ENCODE data around the gene SUN5.

SUN5 gene

DNA sequence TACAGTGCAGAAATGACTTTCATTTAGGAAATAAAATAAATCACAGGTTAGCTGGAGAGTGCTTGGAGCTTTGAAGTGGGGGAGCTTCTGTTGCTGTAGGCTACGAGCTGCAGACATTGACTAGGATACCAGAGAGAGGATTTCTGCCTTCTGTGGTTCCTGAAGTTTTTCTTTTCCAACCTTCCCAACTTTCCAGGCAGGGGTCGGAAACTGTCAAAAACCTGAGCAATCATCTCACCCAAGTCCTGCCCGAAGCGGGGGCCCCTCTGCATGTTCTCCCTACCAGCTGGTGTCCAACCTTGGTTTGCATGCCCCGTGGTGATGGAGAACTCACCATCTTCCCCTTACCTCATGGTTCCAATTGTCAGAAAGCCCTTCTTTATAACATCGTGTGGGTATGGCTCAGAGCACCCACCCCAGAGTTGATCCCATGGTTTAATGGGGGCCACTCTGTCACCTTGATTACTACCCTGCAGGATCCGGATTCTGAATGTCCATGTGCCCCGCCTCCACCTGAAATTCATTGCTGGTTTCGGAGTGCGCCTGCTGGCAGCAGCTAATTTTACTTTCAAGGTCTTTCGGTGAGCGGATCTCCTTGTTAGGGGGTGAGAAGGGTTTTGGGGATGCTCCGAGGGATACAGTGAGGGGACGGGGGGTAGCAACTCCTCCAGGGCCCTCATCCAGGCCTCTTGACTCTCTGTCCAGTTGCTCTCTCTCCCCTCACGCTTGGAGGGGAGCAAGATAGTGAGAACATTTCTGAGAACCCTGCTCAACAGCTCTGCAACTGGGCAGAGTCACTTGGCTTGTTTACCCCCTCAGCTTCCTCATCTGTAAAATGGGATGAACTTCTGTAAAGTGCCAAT is 8.3 kb upstream of the SUN5 start:
- DNase-seq, result no peak

- DNase-seq, result no peak
Observed at GRCh38 chr20:33010674-33011449, 6.6 kb upstream of the SUN5 start.

- no peak for DNase-seq
Observed at GRCh38 chr20:33010133-33010504, 5.9 kb upstream of the SUN5 start.

- no peak for DNase-seq
Observed at GRCh38 chr20:33009214-33010132, 5.2 kb upstream of the SUN5 start.

GRCh38 chr20:33008336-33009213 is 4.3 kb upstream of the SUN5 start:
- no peak for DNase-seq

DNA sequence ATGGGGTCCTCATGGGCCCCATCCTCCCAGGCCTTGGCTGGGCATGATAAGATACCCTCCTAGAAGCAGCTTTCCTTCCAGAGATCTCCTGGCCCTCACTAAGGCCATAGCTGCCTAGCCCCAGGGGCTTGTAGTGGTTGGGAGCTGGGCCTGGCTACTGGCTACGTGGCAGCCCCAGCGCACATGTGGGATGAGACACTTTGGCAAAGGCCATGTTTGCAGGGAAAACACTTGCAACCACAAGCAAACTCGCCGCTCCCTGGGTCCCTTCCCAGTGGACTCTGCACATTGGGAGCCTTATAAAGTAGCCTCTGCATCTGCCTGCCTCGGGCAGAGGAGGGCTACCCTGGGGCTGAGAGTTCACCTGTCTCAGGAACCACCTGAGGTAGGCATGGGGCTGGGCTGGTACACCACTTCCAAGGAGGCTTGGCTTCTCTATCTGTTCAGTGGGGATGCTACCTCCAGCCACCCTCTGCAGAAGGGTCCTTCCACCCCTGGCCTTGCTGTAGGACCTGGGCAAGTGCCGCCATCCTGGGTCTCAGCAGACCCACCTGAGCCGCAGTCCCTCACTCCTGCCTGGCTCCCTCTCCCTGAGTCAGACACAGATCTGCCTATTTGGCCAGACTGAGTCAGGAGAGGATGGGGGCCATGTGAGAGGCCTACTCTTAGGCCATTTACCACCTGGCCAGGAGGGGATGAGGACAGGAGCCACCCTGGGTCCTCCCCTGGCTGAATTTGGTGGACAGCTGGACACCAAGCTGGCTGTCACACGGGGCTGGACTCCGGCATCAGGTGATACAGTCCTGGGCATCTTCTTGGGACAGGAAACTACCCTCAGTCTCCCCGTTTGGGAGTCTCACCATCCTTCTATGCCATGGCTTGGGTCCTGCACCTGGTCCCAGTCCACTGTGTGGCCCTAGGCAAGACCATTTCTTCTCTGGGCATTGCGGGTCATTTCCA is 3.4 kb upstream of the SUN5 start, which contains the start of gene BPIFB2:
Gene BPIFB2 (plus strand): TSS at position 329 of the 960 bp plus-strand sequence. CDS start 871 bp downstream, outside the sequence.
- no peak for DNase-seq

- DNase-seq, result no peak
Observed at GRCh38 chr20:33006776-33007375, 2.6 kb upstream of the SUN5 start.

DNA sequence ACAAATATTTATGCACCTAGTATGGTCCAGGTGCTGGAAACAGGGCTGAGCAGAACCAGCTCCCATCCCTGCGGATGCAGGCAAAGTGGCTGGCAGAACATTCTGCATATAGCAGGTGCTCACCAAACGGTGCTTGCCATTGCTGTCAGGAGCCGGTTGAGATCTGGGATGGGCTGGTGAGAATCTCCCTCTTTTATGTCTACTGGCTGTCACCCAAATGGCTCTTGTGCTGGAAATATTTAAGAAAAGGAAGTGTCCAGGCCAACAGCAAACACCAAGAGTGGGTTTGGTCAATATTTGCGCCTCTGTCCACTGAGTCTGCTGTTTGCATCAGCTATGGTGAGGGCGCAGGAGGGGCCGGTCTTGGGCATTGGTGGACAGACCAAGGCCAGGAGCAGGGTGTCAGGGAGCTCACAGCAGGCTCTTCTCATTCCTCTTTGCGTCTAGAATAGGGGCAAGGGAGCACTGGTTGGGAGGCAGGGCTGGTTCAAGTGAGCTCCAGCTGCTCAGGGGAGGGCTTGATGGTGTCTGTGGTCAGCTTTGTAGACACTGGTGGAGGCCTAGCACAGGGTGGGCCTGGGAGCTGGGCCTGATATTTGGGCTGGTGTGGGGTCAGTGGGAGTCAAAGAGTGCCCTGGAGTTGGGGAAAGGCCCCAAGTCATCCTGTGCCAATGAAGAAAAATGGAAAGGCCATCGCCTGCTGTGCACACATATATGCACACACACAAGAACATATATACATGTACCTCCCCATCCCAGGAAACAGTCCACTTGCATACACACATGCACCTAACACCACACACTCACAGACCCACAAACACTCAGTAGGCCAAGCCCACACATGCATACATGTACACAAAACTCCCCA is 1.9 kb upstream of the SUN5 start:
- DNase-seq, result no peak

- DNase-seq, result no peak
Observed at GRCh38 chr20:33005132-33005566, 916 bp upstream of the SUN5 start.

- DNase-seq, result no peak
Observed at GRCh38 chr20:33002087-33002808, 2.0 kb downstream of the SUN5 start.

DNA sequence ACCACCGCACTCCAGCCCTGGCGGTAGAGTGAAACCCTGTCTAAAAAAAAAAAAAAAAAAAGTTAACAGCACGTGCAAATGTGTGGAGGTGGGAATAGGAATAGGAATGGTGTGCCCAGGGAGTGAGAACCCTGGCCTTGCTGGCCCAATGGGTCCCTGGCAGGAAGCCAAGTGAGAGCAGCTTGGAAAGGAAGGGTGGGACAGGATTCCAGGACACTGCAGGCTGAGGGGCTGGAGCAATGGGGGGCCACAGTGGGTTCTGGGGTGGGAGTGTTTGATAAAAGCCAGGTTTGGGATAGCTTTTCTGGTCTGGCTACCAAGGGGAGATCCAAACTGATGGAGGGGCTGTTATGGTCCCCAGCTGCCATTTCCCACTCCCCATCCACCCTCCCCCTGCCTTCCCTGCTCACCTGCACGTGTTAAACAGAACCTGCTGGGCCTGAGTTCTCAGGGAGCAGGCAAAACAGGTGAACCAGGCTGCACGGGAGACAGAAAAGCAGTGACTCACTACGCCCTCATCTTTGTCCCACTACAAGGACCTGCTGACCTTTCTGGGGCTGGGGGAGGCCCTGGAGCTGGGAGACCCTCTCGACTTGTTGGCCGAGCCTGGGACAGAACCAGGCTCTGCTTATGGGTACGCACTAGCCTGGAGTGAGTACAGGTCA is 3.3 kb downstream of the SUN5 start:
- DNase-seq, result no peak

DNA sequence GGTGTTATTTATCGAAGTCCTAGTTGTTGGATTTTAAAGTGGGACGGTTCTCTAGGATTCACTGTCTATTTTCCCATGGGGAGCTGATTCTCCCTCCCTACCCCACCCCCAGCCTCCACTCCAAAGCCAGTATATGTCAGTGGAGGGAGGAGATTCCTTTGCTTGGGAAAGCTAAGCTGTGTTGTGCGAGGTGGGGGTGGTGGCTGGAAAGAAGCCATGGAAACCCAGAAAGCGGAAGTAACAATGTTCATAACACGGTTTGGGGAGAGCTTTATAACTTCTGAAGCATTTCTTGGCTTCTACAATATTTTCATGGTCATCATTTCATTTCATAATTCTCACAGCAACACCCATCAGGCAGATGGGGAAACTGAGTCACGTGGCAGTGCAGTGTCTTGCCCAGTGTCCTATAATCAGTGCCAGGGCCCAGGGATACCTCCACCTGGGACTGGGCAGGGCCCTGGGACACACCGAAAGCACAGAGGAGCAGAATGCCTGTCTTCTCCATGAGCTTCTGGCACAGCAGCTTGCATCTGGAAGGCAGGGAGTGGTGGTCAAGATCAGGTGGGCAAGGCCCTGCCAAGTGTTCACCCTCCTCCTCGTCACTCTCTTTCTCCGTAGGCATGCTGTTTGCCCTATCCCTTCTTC is 4.5 kb downstream of the SUN5 start:
- no peak for DNase-seq

GRCh38 chr20:32997431-32997830 is 6.8 kb downstream of the SUN5 start:
- DNase-seq, result no peak

GRCh38 chr20:32995802-32996201 is 8.4 kb downstream of the SUN5 start:
- DNase-seq, result no peak

GRCh38 chr20:32993496-32994050 is 10.7 kb downstream of the SUN5 start:
- DNase-seq, result no peak

- DNase-seq, result no peak
Observed at GRCh38 chr20:32991792-32992641, 12.2 kb downstream of the SUN5 start.

All from activated CD8-positive, alpha-beta memory T cell treated with anti-CD3 and anti-CD28 coated beads, Interleukin-2, amount 50 U/mL, for 48 hours (primary cell).